Transverse colon (tissue), 4 donors: Measurements from ENCODE around the gene NELFE. TPM values are rescaled to one million over a fixed set of nuclear protein-coding genes. Genes with fewer than 3 reads are reported as not detected.
"Not testable (repeated sequence)": the region's sequence is repeated elsewhere in the genome, so short reads cannot be mapped to it uniquely, and the experiment has no call there.

Source experiments
- DNase-seq: peaks from one replicate; pipeline ENCODE4 v3.0.0-alpha.2; 2019
- H3K27ac ChIP-seq, 4 donors: fragments of 200-600 bp; sonication (generic); 2 replicates each; pipeline ENCODE4 v1.5.1; 2016 to 2018; ENCODE audit warnings: inconsistent platforms in 4 of 4
- H3K27me3 ChIP-seq: fragments of 200-600 bp; sonication (generic); 2 replicates; pipeline ENCODE4 v1.5.1; 2017; ENCODE audit warnings: inconsistent platforms
- H3K36me3 ChIP-seq, 4 donors: fragments of 200-600 bp; sonication (generic); 2 replicates each; pipeline ENCODE4 v1.5.1; 2017 to 2019; ENCODE audit warnings: inconsistent platforms in 4 of 4
- H3K4me1 ChIP-seq, 4 donors: fragments of 200-600 bp; sonication (generic); 2 replicates each; pipeline ENCODE4 v1.5.1; 2017 to 2020; ENCODE audit warnings: inconsistent platforms in 4 of 4
- H3K4me3 ChIP-seq, 4 donors: fragments of 200-600 bp; sonication (generic); 1 replicate in 1 of 4; 2 replicates in 3 of 4; pipeline versions ENCODE4 v1.5.1 to v1.6.1; 2017 to 2019; ENCODE audit warnings: inconsistent platforms in 4 of 4
- H3K9me3 ChIP-seq, 2 donors: fragments of 200-600 bp; sonication (generic); 2 replicates each; pipeline ENCODE4 v1.5.1; 2017 to 2019; ENCODE audit warnings: inconsistent platforms in 2 of 2
- CTCF ChIP-seq, 5 experiments: fragments of 200-600 bp in 3 of 5; fragments of 450-650 bp in 2 of 5; sonication (generic) in 3 of 5; IDR thresholded peaks; 1 replicate in 2 of 5; 2 replicates in 3 of 5; pipeline ENCODE4 v1.5.1; 2016 to 2017; ENCODE audit warnings: antibody characterized with exemption in 5 of 5, inconsistent platforms in 3 of 5, mild to moderate bottlenecking in 2 of 5, moderate library complexity in 1 of 5
- EP300 ChIP-seq: sonication (generic); formaldehyde crosslinking; IDR thresholded peaks from one replicate; pipeline ENCODE4 v1.6.1; 2017; ENCODE audit warnings: antibody characterized with exemption, low read depth
- POLR2A ChIP-seq: fragments of 450-650 bp; IDR thresholded peaks from one replicate; pipeline ENCODE4 v1.6.1; 2016; ENCODE audit warnings: antibody characterized with exemption, mild to moderate bottlenecking, moderate library complexity
- POLR2AphosphoS5 ChIP-seq, 3 donors: sonication (generic); formaldehyde crosslinking; IDR thresholded peaks; one replicate each; pipeline ENCODE4 v1.6.1; 2016; ENCODE audit warnings: antibody characterized with exemption in 3 of 3
- whole genome bisulfite sequencing, 2 donors: methylation state at CpG; one replicate each; pipeline ENCODE4 v1.1.5; 2018; ENCODE audit warnings: low coverage in 1 of 2; 5-methylcytosine and 5-hydroxymethylcytosine counted together
- in situ Hi-C, 4 donors: fragments of 200-750 bp; cut with MboI; loops; one replicate each; pipeline versions ENCODE4 v1.15.0 to v1.15.1; 2017; ENCODE audit warnings: low sequenced_read_pairs in 3 of 4, low pct_ligation_motif_present in 1 of 4, low pct_unique_long_range_greater_than_20kb in 1 of 4
- intact Hi-C: fragments of 100-400 bp; cut with DNase I; formaldehyde crosslinking; loops from one replicate; pipeline ENCODE4 v1.15.1; 2023; ENCODE audit warnings: low total_unique reads
- total RNA-seq, 4 donors: library from RNA; depleted of rRNA; stranded (reverse); fragments of >200 nt; gene quantifications; one replicate each; pipeline ENCODE4 v1.1.0, GENCODE V29; 2016

NELFE gene
- total RNA-seq, 4 donors from 2014 or later, result 59.2 to 114 (median 88.0) TPM

GRCh38 chr6:31979238-31979898 lies 20.6 kb upstream of the NELFE start:
- Histone ChIP-seq H3K27me3 (no peaks in the 10 kb centered on the region), H3K4me1 (no peaks in the 10 kb centered on the region), H3K36me3 (peaks cover 0 to 5% (median 2%) of the 10 kb centered on the region in 4 donors), H3K4me3 (no peak overlapping the region), H3K27ac (no peak overlapping the region), H3K9me3 (no peaks in the 10 kb centered on the region)
- DNase-seq, result no peak
- WGBS, 2 donors, result 95% methylated on average over 3 of the region's 3 CpGs; no CpG with 5 or more reads in 1 of the 2 donors
- intact Hi-C loops (no loop called here), in situ Hi-C loops (no loop called here)
- TF ChIP-seq EP300 (no peak), CTCF (IDR thresholded peaks at IDR 0.05) (no peak), POLR2AphosphoS5 (IDR thresholded peaks at IDR 0.05) (no peak), POLR2A (no peak)

- Histone ChIP-seq H3K9me3 (no peaks in the 10 kb centered on the region), H3K27me3 (no peaks in the 10 kb centered on the region), H3K4me3 (no peak overlapping the region), H3K36me3 (peaks cover 0 to 5% (median 2%) of the 10 kb centered on the region in 4 donors), H3K27ac (no peak overlapping the region), H3K4me1 (no peaks in the 10 kb centered on the region)
- intact Hi-C loops (no loop called here), in situ Hi-C loops (no loop called here)
- no peak for DNase-seq
- WGBS, 2 donors, result 91 to 100% methylated on average over 1 to 5 of the region's 5 CpGs
- TF ChIP-seq CTCF (IDR thresholded peaks at IDR 0.05) (no peak), POLR2A (no peak), POLR2AphosphoS5 (IDR thresholded peaks at IDR 0.05) (no peak), EP300 (no peak)
Measured at GRCh38 chr6:31978831-31979230, 20.1 kb upstream of the NELFE start.

DNA sequence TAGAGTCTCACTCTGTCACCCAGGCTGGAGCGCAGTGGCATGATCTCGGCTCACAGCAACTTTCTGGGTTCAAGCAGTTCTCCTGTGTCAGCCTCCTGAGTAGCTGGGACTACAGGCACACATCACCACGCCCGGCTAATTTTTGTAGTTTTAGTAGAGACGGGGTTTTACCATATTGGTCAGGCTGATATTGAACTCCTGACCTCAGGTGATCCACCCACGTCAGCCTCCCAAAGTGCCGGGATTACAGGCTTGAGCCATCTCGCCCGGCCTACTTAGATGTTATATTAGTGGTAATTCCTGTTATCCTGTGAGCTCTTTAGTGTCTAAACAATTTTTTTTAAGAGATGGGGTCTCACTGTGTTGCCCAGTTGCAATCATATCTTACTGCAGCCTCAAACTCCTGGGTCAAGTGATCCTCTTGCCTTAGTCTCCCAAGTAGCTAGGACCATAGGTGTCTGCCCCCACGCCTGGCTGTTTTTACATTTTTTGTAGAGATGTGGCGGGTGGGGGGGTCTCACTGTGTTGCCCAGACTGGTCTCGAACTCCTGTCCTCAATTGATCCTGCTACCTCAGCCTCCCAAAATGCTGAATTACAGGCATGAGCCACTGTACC lies 19.2 kb upstream of the NELFE start:
- TF ChIP-seq POLR2A (no peak), POLR2AphosphoS5 (IDR thresholded peaks at IDR 0.05) (no peak), CTCF (IDR thresholded peaks at IDR 0.05) (no peak), EP300 (no peak)
- Histone ChIP-seq H3K9me3 (no peaks in the 10 kb centered on the region), H3K4me3 (no peak overlapping the region), H3K36me3 (peaks cover 0 to 5% (median 2%) of the 10 kb centered on the region in 4 donors), H3K27ac (no peak overlapping the region), H3K4me1 (peaks cover 6 to 9% (median 7%) of the 10 kb centered on the region in 4 donors), H3K27me3 (no peaks in the 10 kb centered on the region)
- DNase-seq, result no peak
- intact Hi-C loops, result no loop called here
- in situ Hi-C loops, result no loop called here
- 95 to 96% methylated on average over 5 to 12 of the region's 12 CpGs for WGBS, 2 donors

DNA sequence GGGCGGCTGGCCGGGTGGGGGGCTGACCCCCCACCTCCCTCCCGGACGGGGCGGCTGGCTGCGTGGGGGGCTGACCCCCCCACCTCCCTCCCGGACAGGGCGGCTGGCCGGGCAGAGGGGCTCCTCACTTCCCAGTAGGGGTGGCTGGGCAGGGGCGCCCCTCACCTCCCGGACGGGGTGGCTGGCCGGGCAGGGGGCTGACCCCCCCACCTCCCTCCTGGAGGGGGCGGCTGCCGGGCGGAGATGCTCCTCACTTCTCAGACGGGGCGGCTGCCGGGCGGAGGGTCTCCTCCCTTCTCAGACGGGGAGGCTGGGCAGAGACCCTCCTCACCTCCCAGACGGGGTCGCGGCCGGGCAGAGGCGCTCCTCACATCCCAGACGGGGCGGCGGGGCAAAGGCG lies 17.3 kb upstream of the NELFE start:
- in situ Hi-C loops, DNase-seq, H3K27me3 ChIP-seq, intact Hi-C loops, H3K9me3 ChIP-seq, H3K4me3 ChIP-seq, H3K27ac ChIP-seq, H3K36me3 ChIP-seq: not testable (repeated sequence)
- H3K4me1 ChIP-seq, result peaks cover 13 to 17% (median 16%) of the 10 kb centered on the region in 4 donors
- 96% methylated on average over 14 of the region's 30 CpGs; no CpG with 5 or more reads in 1 of the 2 donors for WGBS, 2 donors
